GM12878 (cell line): ENCODE data around the gene ACVR2A. TPM values are rescaled to one million over a fixed set of nuclear protein-coding genes. Genes with fewer than 3 reads are reported as not detected.

Source experiments
- ATAC-seq: fragments of 200-7000 bp; cut with Tn5 transposase; 3 replicates; pipeline ENCODE4 v1.9.1; 2020; ENCODE audit warnings: mild to moderate bottlenecking, moderate library complexity
- Bru-seq: library from RNA; stranded (reverse); fragments of 400-500 nt; gene quantifications from one replicate; lab custom pipeline; 2021; lab: Mats Ljungman, UMichigan
- BruChase-seq, 2 experiments: library from RNA; stranded (reverse); fragments of 400-500 nt; gene quantifications; one replicate each; lab custom pipeline; 2021; lab: Mats Ljungman, UMichigan
- BruUV-seq: library from RNA; stranded (reverse); fragments of 400-500 nt; replicated peaks from 2 replicates; lab custom pipeline; 2021; lab: Mats Ljungman, UMichigan
- CTCF ChIA-PET: fragments of 300-600 bp; sonication (Branson Sonifier 250); formaldehyde crosslinking; extraction: SDS; loops from one replicate; lab custom pipeline; 2021; ENCODE audit warnings: inconsistent platforms; lab: Yijun Ruan, JAX
- POLR2A ChIA-PET: fragments of 350-600 bp; formaldehyde crosslinking; extraction: SDS; loops from one replicate; lab custom pipeline; 2021; ENCODE audit warnings: inconsistent platforms; lab: Charles Lee
- RAD21 ChIA-PET: fragments of 300-600 bp; sonication (Branson Sonifier 250); formaldehyde crosslinking; loops from one replicate; lab custom pipeline; 2023; ENCODE audit warnings: antibody characterized with exemption; ENCODE audit not compliant: unreplicated experiment; lab: Charles Lee
- SMC1A ChIA-PET: fragments of 300-600 bp; sonication (Branson Sonifier 250); formaldehyde crosslinking; loops from one replicate; lab custom pipeline; 2023; ENCODE audit not compliant: unreplicated experiment, uncharacterized antibody; lab: Charles Lee
- DNase-seq: peaks from one replicate; pipeline ENCODE4 v3.0.0-alpha.2; 2011; ENCODE audit warnings: low read depth, low spot score
- FAIRE-seq: peaks from 3 replicates; lab custom pipeline; 2011; peaks lifted over from hg19 to GRCh38; lab: Jason Lieb, UNC
- H2AFZ ChIP-seq: 2 replicates; pipeline ENCODE4 v1.6.0; 2011; ENCODE audit warnings: low read depth, low read length, control low read depth; ENCODE audit not compliant: control insufficient read depth
- H3K27ac ChIP-seq: 2 replicates; pipeline ENCODE4 v1.5.1; 2011; ENCODE audit warnings: control low read depth; ENCODE audit not compliant: control insufficient read depth, insufficient read depth
- H3K27me3 ChIP-seq, 2 experiments: replicated peaks in 1 of 2; 2 replicates each; pipeline versions ENCODE4 v1.6.0 to v1.6.1; 2011; ENCODE audit warnings: low read length in 1 of 2; ENCODE audit not compliant: control insufficient read depth in 2 of 2, insufficient read depth in 2 of 2
- H3K36me3 ChIP-seq, 2 experiments: 2 replicates each; pipeline ENCODE4 v1.5.1; 2011; ENCODE audit warnings: low read length in 1 of 2; ENCODE audit not compliant: control insufficient read depth in 2 of 2, insufficient read depth in 2 of 2
- H3K4me1 ChIP-seq: 2 replicates; pipeline ENCODE4 v1.6.1; 2011; ENCODE audit warnings: mild to moderate bottlenecking, low read length, moderate library complexity, mixed read lengths; ENCODE audit not compliant: control insufficient read depth, insufficient read depth
- H3K4me2 ChIP-seq: 2 replicates; pipeline ENCODE4 v1.6.0; 2011; ENCODE audit warnings: control low read depth; ENCODE audit not compliant: control insufficient read depth, insufficient read depth
- H3K4me3 ChIP-seq: fragments of 200-600 bp; sonication (generic); 2 replicates; pipeline ENCODE4 v1.5.1; 2016
- H3K79me2 ChIP-seq: 2 replicates; pipeline ENCODE4 v1.6.0; 2011; ENCODE audit warnings: low read length; ENCODE audit not compliant: control insufficient read depth, insufficient read depth
- H3K9ac ChIP-seq: 2 replicates; pipeline ENCODE4 v1.8.0; 2011; ENCODE audit warnings: low read length, control low read depth, mixed read lengths; ENCODE audit not compliant: control insufficient read depth, insufficient read depth
- H3K9me3 ChIP-seq: replicated peaks from 3 replicates; pipeline ENCODE4 v1.5.1; 2011; ENCODE audit warnings: mild to moderate bottlenecking, low read length; ENCODE audit not compliant: control insufficient read depth, insufficient read depth
- H4K20me1 ChIP-seq: 2 replicates; pipeline ENCODE4 v1.6.0; 2011; ENCODE audit not compliant: control insufficient read depth, insufficient read depth
- BMI1 ChIP-seq: fragments of 450-650 bp; IDR thresholded peaks from 2 replicates; pipeline ENCODE4 v1.6.1; 2016; ENCODE audit warnings: mild to moderate bottlenecking, moderate library complexity, borderline replicate concordance
- CBX5 ChIP-seq: sonication (generic); IDR thresholded peaks from 2 replicates; pipeline ENCODE4 v1.6.1; 2016; ENCODE audit warnings: low read depth, moderate library complexity, mild to moderate bottlenecking, inconsistent platforms
- FOXK2 ChIP-seq: fragments of 450-650 bp; IDR thresholded peaks from 2 replicates; pipeline ENCODE4 v1.6.1; 2017; ENCODE audit warnings: mild to moderate bottlenecking, moderate library complexity
- HDGF ChIP-seq: fragments of 450-650 bp; IDR thresholded peaks from 2 replicates; pipeline ENCODE4 v1.6.1; 2016; ENCODE audit warnings: antibody characterized with exemption
- KLF5 ChIP-seq: fragments of 450-650 bp; IDR thresholded peaks from 2 replicates; pipeline ENCODE4 v1.6.1; 2014; ENCODE audit warnings: mild to moderate bottlenecking; ENCODE audit not compliant: partially characterized antibody
- NBN ChIP-seq: fragments of 450-650 bp; IDR thresholded peaks from 2 replicates; pipeline ENCODE4 v1.6.1; 2016
- RAD51 ChIP-seq: fragments of 450-650 bp; IDR thresholded peaks from 2 replicates; pipeline ENCODE4 v1.6.1; 2016; ENCODE audit warnings: moderate library complexity, mild to moderate bottlenecking, inconsistent platforms
- SP1 ChIP-seq: IDR thresholded peaks from one replicate; pipeline ENCODE4 v1.6.1; 2011; ENCODE audit warnings: low read depth, low read length
- SRF ChIP-seq, 2 experiments: IDR thresholded peaks; 2 replicates each; pipeline ENCODE4 v1.6.1; 2011; ENCODE audit warnings: low read depth in 2 of 2, low read length in 2 of 2, mild to moderate bottlenecking in 1 of 2, moderate library complexity in 1 of 2
- WRNIP1 ChIP-seq: IDR thresholded peaks from 2 replicates; pipeline ENCODE4 v1.6.1; 2011; ENCODE audit warnings: low read depth, low read length, improper control_type of control experiment, borderline replicate concordance
- ZNF384 ChIP-seq: IDR thresholded peaks from 2 replicates; pipeline ENCODE4 v1.6.1; 2012; ENCODE audit warnings: low read depth, mild to moderate bottlenecking, low read length, improper control_type of control experiment, borderline replicate concordance
- WGBS: methylation state at CpG from one replicate; pipeline ENCODE4 v1.1.6; 2016; ENCODE audit warnings: low lambda C conversion rate; ENCODE audit not compliant: insufficient replicate concordance, insufficient coverage; ENCODE audit errors: missing lambda C conversion rate; 5-methylcytosine and 5-hydroxymethylcytosine counted together
- in situ Hi-C: fragments of 300-500 bp; cut with MboI; formaldehyde crosslinking; loops from 9 replicates; pipeline ENCODE4 v1.14.3; 2018; ENCODE audit warnings: mixed read lengths
- intact Hi-C: fragments of 100-400 bp; cut with micrococcal nuclease; formaldehyde crosslinking; loops from one replicate; pipeline ENCODE4 v1.14.2; 2022; ENCODE audit not compliant: unreplicated experiment
- long read RNA-seq, 2 experiments: library from polyadenylated mRNA; unstranded; transcript quantifications; one replicate each; pipeline ENCODE4 v2.0.0, GENCODE V29; 2019 to 2020
- polyA minus RNA-seq, 3 experiments: library from RNA; depleted of rRNA, polyadenylated mRNA; stranded (reverse); fragments of >200 nt; gene quantifications; 2 replicates each; pipeline ENCODE4 v1.2.3, GENCODE V29; 2011
- polyA plus RNA-seq, 11 experiments: library from polyadenylated mRNA; depleted of rRNA in 4 of 11; unstranded in 6 of 11; stranded (reverse) in 5 of 11; fragments of >200 nt; fragmentation: Nextera tagmentation in 4 of 11; fragmentation: Illumina TruSeq in 1 of 11; extraction: Ambion mirVana in 4 of 11; extraction: Trizol in 1 of 11; gene quantifications; 1 replicate in 1 of 11; 2 replicates in 10 of 11; pipeline versions ENCODE4 v1.2.1 to v1.2.3, GENCODE V29; 2011 to 2016; ENCODE audit warnings: inconsistent platforms in 2 of 11, missing spikeins in 2 of 11, low read depth in 1 of 11
- total RNA-seq, 4 experiments: library from RNA; depleted of rRNA in 3 of 4; stranded (reverse); fragments of >200 nt in 3 of 4; fragmentation: Illumina TruSeq in 1 of 4; extraction: Trizol in 1 of 4; gene quantifications; 2 replicates each; pipeline versions ENCODE4 v1.2.1 to v1.2.3, GENCODE V29; 2013 to 2021
- TF ChIP-seq, protein P1 (sequence below): fragments of 450-650 bp; IDR thresholded peaks from 2 replicates; pipeline ENCODE4 v1.6.1; 2016; ENCODE audit warnings: mild to moderate bottlenecking
- TF ChIP-seq, protein P2 (sequence below): fragments of 450-650 bp; IDR thresholded peaks from 2 replicates; pipeline ENCODE4 v1.6.1; 2017; ENCODE audit warnings: borderline replicate concordance

Gene ACVR2A
- total RNA-seq (2013; cell fraction: nucleolus; rRNA removed), result 13.7 and 15.5 TPM in 2 replicates
- 1.6 and 1.9 TPM in 2 replicates for total RNA-seq (2014; rRNA removed)
- total RNA-seq (2014; rRNA removed; fragmentation: Illumina TruSeq; extraction: Trizol), result 2.0 and 2.6 TPM in 2 replicates
- total RNA-seq (2021), result 1.7 and 2.3 TPM in 2 replicates
- polyA plus RNA-seq (2011; ENCODE audit: low read depth), result 0.73 TPM
- 1.2 and 1.5 TPM in 2 replicates for polyA plus RNA-seq (2011; rRNA removed)
- polyA plus RNA-seq (2011; cell fraction: cytosol; rRNA removed), result 0.40 and 0.46 TPM in 2 replicates
- 1.7 and 1.9 TPM in 2 replicates for polyA plus RNA-seq (2011; cell fraction: nucleus; rRNA removed)
- 0.66 and 1.1 TPM in 2 replicates for polyA plus RNA-seq (2012)
- polyA plus RNA-seq (2014; fragmentation: Illumina TruSeq; extraction: Trizol), result 1.5 TPM in 2 replicates
- 1 to 10 TPM; 1.7 to 1.9 TPM for polyA plus RNA-seq (2014; fragmentation: Nextera tagmentation; extraction: Ambion mirVana)
- 0.82 and 0.83 TPM in 2 replicates for polyA plus RNA-seq (2014; rRNA removed)
- 1 to 10 TPM in 1 of 2 experiments, under 1 TPM in 1; 0.42 to 3.0 TPM for polyA plus RNA-seq (2016; fragmentation: Nextera tagmentation; extraction: Ambion mirVana)
- polyA minus RNA-seq (2011; rRNA and poly(A)+ RNA removed), result 1.5 and 4.1 TPM in 2 replicates
- 1.3 and 1.7 TPM in 2 replicates for polyA minus RNA-seq (2011; cell fraction: cytosol; rRNA and poly(A)+ RNA removed)
- 2.8 and 3.8 TPM in 2 replicates for polyA minus RNA-seq (2011; cell fraction: nucleus; rRNA and poly(A)+ RNA removed)
- Bru-seq, nascent RNA, result percentile 59 among the genes with signal in this experiment
- percentile 44 among the genes with signal in this experiment for BruChase-seq, experiment 1, labeled RNA remaining after a 6-hour chase
- percentile 58 among the genes with signal in this experiment for BruChase-seq, experiment 2, labeled RNA remaining after a 2-hour chase
- long read RNA-seq, experiment 1, full-length matches to known transcripts, result 2 of 2 reads
- long read RNA-seq, experiment 1, partial matches to known transcripts, result 0 of 2 reads
- long read RNA-seq, experiment 1, other reads (novel, unspliced or antisense), result 0 of 2 reads
- long read RNA-seq, experiment 2, partial matches to known transcripts, result 1 of 4 reads
- long read RNA-seq, experiment 2, other reads (novel, unspliced or antisense), result 3 of 4 reads

DNA sequence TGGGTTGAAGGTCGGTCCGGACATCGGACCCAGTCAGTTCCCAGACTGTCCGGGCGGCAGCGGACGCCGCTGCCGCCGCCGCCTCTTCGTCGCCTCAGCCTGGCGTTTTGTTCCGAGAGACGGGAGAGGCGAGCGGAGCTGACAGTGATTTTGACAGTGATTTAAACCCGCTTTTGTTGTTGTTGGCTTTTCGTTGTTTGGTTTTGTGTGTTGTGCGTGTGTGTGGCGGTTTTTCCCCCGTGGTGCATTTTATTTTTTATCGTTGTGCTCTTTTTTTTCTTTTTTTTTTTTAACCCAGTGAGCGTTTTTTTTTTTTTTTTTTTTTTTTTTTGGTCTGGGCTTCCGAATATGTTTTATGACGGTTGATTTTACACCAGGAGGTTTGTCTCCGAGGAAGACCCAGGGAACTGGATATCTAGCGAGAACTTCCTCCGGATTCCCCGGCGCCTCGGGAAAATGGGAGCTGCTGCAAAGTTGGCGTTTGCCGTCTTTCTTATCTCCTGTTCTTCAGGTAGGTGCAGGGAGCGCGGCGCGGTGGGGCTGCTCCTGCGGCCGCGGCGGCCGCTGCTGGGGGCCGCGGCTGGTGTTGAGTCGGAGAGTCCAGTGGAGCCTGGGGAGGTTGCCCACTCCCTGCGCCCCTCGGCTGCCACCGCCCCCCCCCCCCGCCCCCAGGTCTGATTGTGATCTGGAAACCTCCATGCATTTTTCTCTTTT, at the start of gene ACVR2A:
Gene ACVR2A, plus strand, starts transcription at position 333 of the 714 bp plus-strand sequence. Its CDS starts 124 bp downstream, at position 457.
- Histone ChIP-seq H3K36me3 (no peaks in the 10 kb centered on the region), H4K20me1 (no peaks in the 10 kb centered on the region), H3K4me3 (peak within 1 kb of the TSS; percentile 71), H3K9me3 (no peaks in the 10 kb centered on the region; the same call in 2 of the 3 replicates), H3K27ac (no peak within 1 kb of the TSS), H2AFZ (peak within 1 kb of the TSS; percentile 89), H3K9ac (peak within 1 kb of the TSS; percentile 65), H3K4me1 (no peaks in the 10 kb centered on the region; the same call in 1 of the 2 replicates), H3K79me2 (no peaks in the 10 kb centered on the region), H3K27me3 (peaks cover 0 to 8% of the 10 kb centered on the region in 2 experiments; a peak in 1 of 4 replicates), H3K4me2 (peak within 1 kb of the TSS; percentile 88)
- CTCF ChIA-PET, result interaction anchor here (0.8 kb wide), 1 partner anchor 42 kb away, joined by 4 read pairs; no protein-coding TSS in a partner anchor
- FAIRE-seq (no peak), DNase-seq (no peak), ATAC-seq (peak; percentile 63)
- WGBS, result 2% methylated on average over 35 of the region's 51 CpGs
- no TSS peak for BruUV-seq
- RAD21 ChIA-PET, result interaction anchor here (0.6 kb wide), 1 partner anchor 20 kb away, joined by 3 read pairs; no protein-coding TSS in a partner anchor
- in situ Hi-C loops, result no loop called here
- SMC1A ChIA-PET, result interaction anchor here (1.4 kb wide), 1 partner anchor 347 kb away, joined by 3 read pairs; no protein-coding TSS in a partner anchor
- POLR2A ChIA-PET, result interaction anchor here (0.6 to 1.2 kb wide), 4 partner anchors 18 to 815 kb away, joined by 3 to 9 read pairs (median 4); no protein-coding TSS in a partner anchor
- intact Hi-C loops, result loop anchor here (5.0 kb wide), 1 partner anchor 208 kb away; no protein-coding TSS in a partner anchor
- TF ChIP-seq, protein P1, sequence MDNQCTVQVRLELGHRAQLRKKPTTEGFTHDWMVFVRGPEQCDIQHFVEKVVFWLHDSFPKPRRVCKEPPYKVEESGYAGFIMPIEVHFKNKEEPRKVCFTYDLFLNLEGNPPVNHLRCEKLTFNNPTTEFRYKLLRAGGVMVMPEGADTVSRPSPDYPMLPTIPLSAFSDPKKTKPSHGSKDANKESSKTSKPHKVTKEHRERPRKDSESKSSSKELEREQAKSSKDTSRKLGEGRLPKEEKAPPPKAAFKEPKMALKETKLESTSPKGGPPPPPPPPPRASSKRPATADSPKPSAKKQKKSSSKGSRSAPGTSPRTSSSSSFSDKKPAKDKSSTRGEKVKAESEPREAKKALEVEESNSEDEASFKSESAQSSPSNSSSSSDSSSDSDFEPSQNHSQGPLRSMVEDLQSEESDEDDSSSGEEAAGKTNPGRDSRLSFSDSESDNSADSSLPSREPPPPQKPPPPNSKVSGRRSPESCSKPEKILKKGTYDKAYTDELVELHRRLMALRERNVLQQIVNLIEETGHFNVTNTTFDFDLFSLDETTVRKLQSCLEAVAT, result peak; percentile 7; the same call in 1 of the 2 replicates
- TF ChIP-seq WRNIP1, result no peak
- no peak for TF ChIP-seq KLF5
- TF ChIP-seq SP1, result peak; percentile 68
- TF ChIP-seq SRF (IDR thresholded peaks at IDR 0.05; ENCODE audit: low read depth in 2 of 2, low read length in 2 of 2), result no peak
- TF ChIP-seq RAD51, result no peak
- no peak for TF ChIP-seq BMI1
- no peak for TF ChIP-seq FOXK2
- peak; percentile 19; the same call in 1 of the 2 replicates for TF ChIP-seq HDGF
- TF ChIP-seq, protein P2, sequence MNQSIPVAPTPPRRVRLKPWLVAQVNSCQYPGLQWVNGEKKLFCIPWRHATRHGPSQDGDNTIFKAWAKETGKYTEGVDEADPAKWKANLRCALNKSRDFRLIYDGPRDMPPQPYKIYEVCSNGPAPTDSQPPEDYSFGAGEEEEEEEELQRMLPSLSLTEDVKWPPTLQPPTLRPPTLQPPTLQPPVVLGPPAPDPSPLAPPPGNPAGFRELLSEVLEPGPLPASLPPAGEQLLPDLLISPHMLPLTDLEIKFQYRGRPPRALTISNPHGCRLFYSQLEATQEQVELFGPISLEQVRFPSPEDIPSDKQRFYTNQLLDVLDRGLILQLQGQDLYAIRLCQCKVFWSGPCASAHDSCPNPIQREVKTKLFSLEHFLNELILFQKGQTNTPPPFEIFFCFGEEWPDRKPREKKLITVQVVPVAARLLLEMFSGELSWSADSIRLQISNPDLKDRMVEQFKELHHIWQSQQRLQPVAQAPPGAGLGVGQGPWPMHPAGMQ, result no peak
- TF ChIP-seq NBN, result 0 out of 2 replicates have a peak, but pooled peaks have one; percentile 15
- peak; percentile 90 for TF ChIP-seq ZNF384
- no peak for TF ChIP-seq CBX5
